Measurements from ENCODE around the gene EP300.

DNA sequence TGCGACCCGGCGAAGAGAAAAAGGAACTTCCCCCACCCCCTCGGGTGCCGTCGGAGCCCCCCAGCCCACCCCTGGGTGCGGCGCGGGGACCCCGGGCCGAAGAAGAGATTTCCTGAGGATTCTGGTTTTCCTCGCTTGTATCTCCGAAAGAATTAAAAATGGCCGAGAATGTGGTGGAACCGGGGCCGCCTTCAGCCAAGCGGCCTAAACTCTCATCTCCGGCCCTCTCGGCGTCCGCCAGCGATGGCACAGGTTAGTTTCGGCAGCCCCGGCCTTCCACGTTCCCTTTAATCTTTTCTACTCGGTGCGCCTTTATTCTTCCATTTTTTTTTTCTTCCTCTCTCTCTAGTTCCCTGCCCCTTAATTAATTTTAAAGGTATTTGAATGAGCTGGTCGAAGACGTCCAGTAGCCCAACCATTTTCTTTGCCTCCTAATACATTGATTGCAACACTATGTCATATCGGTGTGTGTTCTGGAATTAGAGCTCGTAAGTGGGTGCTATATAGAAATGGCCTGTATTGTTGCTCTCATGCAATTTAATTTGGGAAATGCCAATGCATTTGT is 537 bp downstream of the EP300 start:
- TF ChIP-seq PHF8 (conservative IDR thresholded peaks at IDR 0.05; ENCODE audit: low read depth, low read length) (no peak), TEAD4 (IDR thresholded peaks at IDR 0.05; ENCODE audit: low read depth, low read length) (no peak), SUZ12 (IDR thresholded peaks at IDR 0.05; ENCODE audit: low read length) (no peak), JUND (IDR thresholded peaks at IDR 0.05; ENCODE audit: low read length) (no peak), POLR2AphosphoS5 (IDR thresholded peaks at IDR 0.05; ENCODE audit: low read depth, low read length) (no peak), TAF1 (IDR thresholded peaks at IDR 0.05; ENCODE audit: low read depth, low read length) (no peak), EZH2 (IDR thresholded peaks at IDR 0.05; ENCODE audit: low read depth, low read length, severe bottlenecking) (no peak), EP300 (IDR thresholded peaks at IDR 0.05; ENCODE audit: borderline replicate concordance in 1 of 2, low read depth in 2 of 2, low read length in 2 of 2) (no peak), RAD21 (IDR thresholded peaks at IDR 0.05 in 1 of 2, conservative IDR thresholded peaks at IDR 0.05 in 1 of 2; ENCODE audit: low read depth in 2 of 2, low read length in 2 of 2) (no peak), ASH2L (IDR thresholded peaks at IDR 0.05; ENCODE audit: low read length) (peak; percentile 54), RFX5 (IDR thresholded peaks at IDR 0.05; ENCODE audit: borderline replicate concordance, low read depth, low read length) (no peak), TBP (IDR thresholded peaks at IDR 0.05; ENCODE audit: low read depth, low read length) (no peak)
- TF ChIP-seq, protein P1, sequence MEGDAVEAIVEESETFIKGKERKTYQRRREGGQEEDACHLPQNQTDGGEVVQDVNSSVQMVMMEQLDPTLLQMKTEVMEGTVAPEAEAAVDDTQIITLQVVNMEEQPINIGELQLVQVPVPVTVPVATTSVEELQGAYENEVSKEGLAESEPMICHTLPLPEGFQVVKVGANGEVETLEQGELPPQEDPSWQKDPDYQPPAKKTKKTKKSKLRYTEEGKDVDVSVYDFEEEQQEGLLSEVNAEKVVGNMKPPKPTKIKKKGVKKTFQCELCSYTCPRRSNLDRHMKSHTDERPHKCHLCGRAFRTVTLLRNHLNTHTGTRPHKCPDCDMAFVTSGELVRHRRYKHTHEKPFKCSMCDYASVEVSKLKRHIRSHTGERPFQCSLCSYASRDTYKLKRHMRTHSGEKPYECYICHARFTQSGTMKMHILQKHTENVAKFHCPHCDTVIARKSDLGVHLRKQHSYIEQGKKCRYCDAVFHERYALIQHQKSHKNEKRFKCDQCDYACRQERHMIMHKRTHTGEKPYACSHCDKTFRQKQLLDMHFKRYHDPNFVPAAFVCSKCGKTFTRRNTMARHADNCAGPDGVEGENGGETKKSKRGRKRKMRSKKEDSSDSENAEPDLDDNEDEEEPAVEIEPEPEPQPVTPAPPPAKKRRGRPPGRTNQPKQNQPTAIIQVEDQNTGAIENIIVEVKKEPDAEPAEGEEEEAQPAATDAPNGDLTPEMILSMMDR (IDR thresholded peaks at IDR 0.05; ENCODE audit: control extremely low read depth in 1 of 3, insufficient read depth in 1 of 3, low read depth in 1 of 3, low read length in 3 of 3), result no peak
